GM06990 (cell line): Measurements from ENCODE around the gene DGKD.

Experiments
- DNase-seq: peaks from one replicate; pipeline ENCODE4 v3.0.0-alpha.2; 2011; ENCODE audit not compliant: insufficient read length; ENCODE audit errors: extremely low read depth
- H3K27me3 ChIP-seq: replicated peaks from 2 replicates; pipeline ENCODE4 v1.6.0; 2011; ENCODE audit warnings: low read length; ENCODE audit not compliant: control insufficient read depth, insufficient read depth
- H3K36me3 ChIP-seq: 2 replicates; pipeline ENCODE4 v1.5.1; 2011; ENCODE audit warnings: low read length; ENCODE audit not compliant: control insufficient read depth, insufficient read depth
- H3K4me3 ChIP-seq: replicated peaks from 2 replicates; pipeline ENCODE4 v1.5.1; 2011; ENCODE audit warnings: low read depth, mild to moderate bottlenecking, control low read depth, low read length
- CTCF ChIP-seq: IDR thresholded peaks from 2 replicates; pipeline ENCODE4 v1.5.1; 2011; ENCODE audit warnings: low read length, control low read depth, mild to moderate bottlenecking, inconsistent platforms; ENCODE audit not compliant: insufficient read depth, poor library complexity, severe bottlenecking

DGKD gene, protein sequence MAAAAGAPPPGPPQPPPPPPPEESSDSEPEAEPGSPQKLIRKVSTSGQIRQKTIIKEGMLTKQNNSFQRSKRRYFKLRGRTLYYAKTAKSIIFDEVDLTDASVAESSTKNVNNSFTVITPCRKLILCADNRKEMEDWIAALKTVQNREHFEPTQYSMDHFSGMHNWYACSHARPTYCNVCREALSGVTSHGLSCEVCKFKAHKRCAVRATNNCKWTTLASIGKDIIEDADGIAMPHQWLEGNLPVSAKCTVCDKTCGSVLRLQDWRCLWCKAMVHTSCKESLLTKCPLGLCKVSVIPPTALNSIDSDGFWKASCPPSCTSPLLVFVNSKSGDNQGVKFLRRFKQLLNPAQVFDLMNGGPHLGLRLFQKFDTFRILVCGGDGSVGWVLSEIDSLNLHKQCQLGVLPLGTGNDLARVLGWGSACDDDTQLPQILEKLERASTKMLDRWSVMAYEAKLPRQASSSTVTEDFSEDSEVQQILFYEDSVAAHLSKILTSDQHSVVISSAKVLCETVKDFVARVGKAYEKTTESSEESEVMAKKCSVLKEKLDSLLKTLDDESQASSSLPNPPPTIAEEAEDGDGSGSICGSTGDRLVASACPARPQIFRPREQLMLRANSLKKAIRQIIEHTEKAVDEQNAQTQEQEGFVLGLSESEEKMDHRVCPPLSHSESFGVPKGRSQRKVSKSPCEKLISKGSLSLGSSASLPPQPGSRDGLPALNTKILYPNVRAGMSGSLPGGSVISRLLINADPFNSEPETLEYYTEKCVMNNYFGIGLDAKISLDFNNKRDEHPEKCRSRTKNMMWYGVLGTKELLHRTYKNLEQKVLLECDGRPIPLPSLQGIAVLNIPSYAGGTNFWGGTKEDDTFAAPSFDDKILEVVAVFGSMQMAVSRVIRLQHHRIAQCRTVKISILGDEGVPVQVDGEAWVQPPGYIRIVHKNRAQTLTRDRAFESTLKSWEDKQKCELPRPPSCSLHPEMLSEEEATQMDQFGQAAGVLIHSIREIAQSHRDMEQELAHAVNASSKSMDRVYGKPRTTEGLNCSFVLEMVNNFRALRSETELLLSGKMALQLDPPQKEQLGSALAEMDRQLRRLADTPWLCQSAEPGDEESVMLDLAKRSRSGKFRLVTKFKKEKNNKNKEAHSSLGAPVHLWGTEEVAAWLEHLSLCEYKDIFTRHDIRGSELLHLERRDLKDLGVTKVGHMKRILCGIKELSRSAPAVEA

DNA sequence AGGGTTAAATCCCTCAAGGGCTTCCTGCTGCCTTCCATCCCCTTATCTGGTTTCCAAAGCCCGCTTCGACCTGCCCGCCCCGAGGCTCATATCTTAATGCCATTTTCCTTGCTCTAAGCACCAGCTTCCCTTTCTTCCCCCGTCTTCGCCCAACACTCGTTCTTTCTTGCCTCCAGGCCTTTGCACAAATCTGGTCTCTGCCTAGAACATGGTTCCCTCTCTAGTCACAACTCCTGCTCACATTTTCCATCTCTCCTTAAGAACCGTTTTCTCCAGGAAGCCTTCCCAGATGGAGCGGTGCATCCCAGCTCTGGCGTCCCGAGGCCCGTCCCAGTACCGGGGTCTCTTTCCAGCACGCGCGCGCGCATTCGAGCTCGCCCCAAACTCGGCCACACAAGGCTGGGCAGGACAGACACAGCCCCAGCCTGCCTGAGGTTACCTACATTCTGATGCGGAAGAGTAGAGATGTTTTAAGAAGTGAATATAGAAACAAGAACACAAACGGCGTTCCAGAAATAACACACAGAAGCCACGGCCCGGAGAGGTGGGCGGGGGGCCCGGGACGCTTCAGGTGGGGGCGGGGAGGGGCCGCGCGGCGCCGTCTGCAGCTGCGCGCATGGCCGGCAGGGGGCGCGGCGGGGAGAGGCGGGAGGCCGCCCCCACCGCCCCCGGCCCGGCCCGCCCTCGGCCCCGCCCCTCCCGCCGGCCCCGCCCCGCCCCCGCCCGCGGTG lies at the start of gene DGKD:
DGKD (plus strand) TSS at position 726 of the 731 bp plus-strand sequence. CDS start 25 bp downstream, outside the sequence.
- peak; percentile 22 for TF ChIP-seq CTCF
- no peaks in the 10 kb centered on the region for H3K36me3 ChIP-seq
- no peaks in the 10 kb centered on the region for H3K27me3 ChIP-seq
- peak within 1 kb of the TSS; percentile 89 for H3K4me3 ChIP-seq
- DNase-seq: peak; percentile 80

GRCh38 chr2:233307565-233307964 lies 46.7 kb upstream of the DGKD start, which contains the start of gene SAG:
Gene SAG (plus strand): TSS chr2:233307816. CDS start chr2:233309190, 1,374 bp downstream.
- Histone ChIP-seq H3K27me3 (no peaks in the 10 kb centered on the region), H3K4me3 (no peak within 1 kb of the TSS), H3K36me3 (no peaks in the 10 kb centered on the region)
- TF ChIP-seq CTCF: no peak
- DNase-seq: no peak

GRCh38 chr2:233311241-233311926 lies 42.9 kb upstream of the DGKD start:
- H3K27me3 ChIP-seq: no peaks in the 10 kb centered on the region
- no peak for DNase-seq
- no peak overlapping the region for H3K4me3 ChIP-seq
- no peak for TF ChIP-seq CTCF
- no peaks in the 10 kb centered on the region for H3K36me3 ChIP-seq

DNA sequence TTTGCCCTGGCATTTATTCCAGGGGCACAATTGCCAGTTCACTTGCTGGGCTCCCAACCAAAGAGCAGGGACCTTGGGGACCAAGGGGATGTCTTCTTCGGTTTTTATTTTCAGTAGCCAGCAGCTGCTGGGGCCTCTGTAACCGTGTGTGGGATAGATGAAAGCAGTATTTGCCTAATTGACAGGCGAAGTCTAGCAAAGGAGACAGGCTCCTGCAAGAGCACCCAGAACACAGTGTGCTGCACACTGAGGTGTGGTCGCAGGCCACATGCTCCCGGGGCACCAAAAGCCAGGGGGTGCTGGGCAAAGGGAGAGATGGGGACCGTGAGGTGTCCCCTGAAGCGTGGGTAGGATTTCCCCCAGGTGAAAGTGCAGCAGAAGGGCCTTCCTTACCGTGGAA lies 41.4 kb upstream of the DGKD start:
- no peak for DNase-seq
- Histone ChIP-seq H3K36me3 (no peaks in the 10 kb centered on the region), H3K27me3 (no peaks in the 10 kb centered on the region), H3K4me3 (no peak overlapping the region)
- TF ChIP-seq CTCF: no peak
